GM23338 (cell line): ENCODE results near the gene OR7A10. TPM values are rescaled to one million over a fixed set of nuclear protein-coding genes. Genes with fewer than 3 reads are reported as not detected.
"Not testable (repeated sequence)": the region's sequence is repeated elsewhere in the genome, so short reads cannot be mapped to it uniquely, and the experiment has no call there.

ENCODE experiments used
- ATAC-seq: fragments of 200-7000 bp; cut with Tn5 transposase; 3 replicates; pipeline ENCODE4 v1.9.1; 2020
- DNase-seq: peaks from one replicate; pipeline ENCODE4 v3.0.0-alpha.2; 2015; ENCODE audit warnings: low spot score
- H2AFZ ChIP-seq: fragments of 200-600 bp; sonication (generic); 2 replicates; pipeline ENCODE4 v1.8.0; 2016; ENCODE audit warnings: antibody characterized with exemption, mild to moderate bottlenecking, moderate library complexity
- H3F3A ChIP-seq: fragments of 200-600 bp; sonication (generic); replicated peaks from 2 replicates; pipeline ENCODE4 v1.8.0; 2017; ENCODE audit warnings: antibody characterized with exemption, mixed run types, low read depth
- H3K27ac ChIP-seq: fragments of 200-600 bp; sonication (generic); 2 replicates; pipeline ENCODE4 v1.6.1; 2016; ENCODE audit warnings: low read depth
- H3K27me3 ChIP-seq: fragments of 200-600 bp; sonication (generic); 2 replicates; pipeline ENCODE4 v1.8.0; 2016; ENCODE audit warnings: mild to moderate bottlenecking, mixed run types, moderate library complexity; ENCODE audit not compliant: insufficient read depth
- H3K36me3 ChIP-seq: fragments of 200-600 bp; sonication (generic); 2 replicates; pipeline ENCODE4 v1.8.0; 2016; ENCODE audit warnings: mild to moderate bottlenecking; ENCODE audit not compliant: insufficient read depth
- H3K4me1 ChIP-seq: fragments of 200-600 bp; sonication (generic); 2 replicates; pipeline ENCODE4 v1.8.0; 2016; ENCODE audit warnings: mild to moderate bottlenecking, moderate library complexity; ENCODE audit not compliant: insufficient read depth
- H3K4me2 ChIP-seq: fragments of 200-600 bp; sonication (generic); 2 replicates; pipeline ENCODE4 v1.7.1; 2017; ENCODE audit warnings: mixed run types
- H3K4me3 ChIP-seq: fragments of 200-600 bp; sonication (generic); 2 replicates; pipeline ENCODE4 v1.6.1; 2016; ENCODE audit warnings: mixed run types
- H3K79me2 ChIP-seq: fragments of 200-600 bp; sonication (generic); replicated peaks from 2 replicates; pipeline ENCODE4 v1.8.0; 2017; ENCODE audit warnings: mild to moderate bottlenecking; ENCODE audit not compliant: insufficient read depth
- H3K9me2 ChIP-seq: fragments of 200-600 bp; sonication (generic); 2 replicates; pipeline ENCODE4 v1.8.0; 2017; ENCODE audit not compliant: insufficient read depth
- H4K20me1 ChIP-seq: fragments of 200-600 bp; sonication (generic); replicated peaks from 2 replicates; pipeline ENCODE4 v1.8.0; 2017; ENCODE audit warnings: mild to moderate bottlenecking; ENCODE audit not compliant: insufficient read depth
- H3K27ac Mint-ChIP-seq: 2 replicates; pipeline ENCODE4 v1.8.0; 2020; ENCODE audit warnings: inconsistent platforms, mild to moderate bottlenecking, moderate library complexity, mixed read lengths
- H3K27me3 Mint-ChIP-seq: 3 replicates; pipeline ENCODE4 v1.8.0; 2022; ENCODE audit warnings: low read depth, mild to moderate bottlenecking, moderate library complexity, mixed read lengths, inconsistent platforms; ENCODE audit not compliant: insufficient read depth, poor library complexity
- H3K36me3 Mint-ChIP-seq: 3 replicates; pipeline ENCODE4 v1.8.0; 2021; ENCODE audit warnings: low read depth, mild to moderate bottlenecking, inconsistent platforms, moderate library complexity, mixed read lengths
- H3K4me1 Mint-ChIP-seq: 3 replicates; pipeline ENCODE4 v1.8.0; 2020; ENCODE audit warnings: mild to moderate bottlenecking, inconsistent platforms, mixed read lengths
- H3K4me3 Mint-ChIP-seq: 3 replicates; pipeline ENCODE4 v1.8.0; 2021; ENCODE audit warnings: moderate library complexity, mild to moderate bottlenecking, inconsistent platforms, mixed read lengths
- H3K9me3 Mint-ChIP-seq: 3 replicates; pipeline ENCODE4 v1.8.0; 2020; ENCODE audit warnings: moderate library complexity, mild to moderate bottlenecking, inconsistent platforms, mixed read lengths
- CREB1 ChIP-seq: fragments of 250-450 bp; sonication (Bioruptor Pico); IDR thresholded peaks from 2 replicates; pipeline ENCODE4 v1.5.0; 2020; ENCODE audit warnings: low read depth, mild to moderate bottlenecking, moderate library complexity
- EZH2phosphoT487 ChIP-seq: fragments of 200-600 bp; sonication (generic); IDR thresholded peaks from one replicate; pipeline ENCODE4 v1.8.1; 2018; ENCODE audit warnings: antibody characterized with exemption; ENCODE audit not compliant: unreplicated experiment
- JUNB ChIP-seq: IDR thresholded peaks from one replicate; pipeline ENCODE4 v1.6.1; 2016; ENCODE audit warnings: antibody characterized with exemption; ENCODE audit not compliant: unreplicated experiment
- polyA plus RNA-seq: library from polyadenylated mRNA; unstranded; fragments of >200 nt; fragmentation: Nextera tagmentation; extraction: Ambion mirVana; gene quantifications from 2 replicates; pipeline ENCODE4 v1.2.1, GENCODE V29; 2016
- small RNA-seq: library from RNA; depleted of rRNA; stranded (forward); fragments of <200 nt; gene quantifications from one replicate; pipeline ENCODE3, GENCODE V24; 2014; ENCODE audit warnings: low replicate concordance
- total RNA-seq: library from RNA; depleted of rRNA; stranded (reverse); fragments of >200 nt; shearing (Covaris generic); gene quantifications from 2 replicates; pipeline ENCODE4 v1.2.3, GENCODE V29; 2014; rRNA removed
- TF ChIP-seq, protein P1 (sequence below): IDR thresholded peaks from one replicate; pipeline ENCODE4 v1.6.1; 2018; ENCODE audit warnings: antibody characterized with exemption; ENCODE audit not compliant: unreplicated experiment

Gene OR7A10
- total and polyA plus RNA-seq, 2 experiments from 2014 or later, result not detected

GRCh38 chr19:14795078-14795721 is 53.5 kb downstream of the OR7A10 start:
- H2AFZ ChIP-seq, result peak overlapping the region; percentile 78

GRCh38 chr19:14792250-14792649 is 56.5 kb downstream of the OR7A10 start:
- not testable (repeated sequence) for ATAC-seq, H3K27me3 Mint-ChIP-seq, H3K4me1 ChIP-seq, H3K4me1 Mint-ChIP-seq, DNase-seq, H3K36me3 ChIP-seq, H3K27me3 ChIP-seq, H3F3A ChIP-seq, H3K4me3 Mint-ChIP-seq, H3K4me3 ChIP-seq, H3K27ac ChIP-seq, H3K4me2 ChIP-seq, H3K27ac Mint-ChIP-seq, H3K79me2 ChIP-seq, H2AFZ ChIP-seq, H3K9me2 ChIP-seq, H4K20me1 ChIP-seq, H3K36me3 Mint-ChIP-seq
- peaks cover 29% of the 10 kb centered on the region for H3K9me3 Mint-ChIP-seq

More at GRCh38 chr19:14795078-14795721, 53.5 kb downstream of the OR7A10 start:
- DNase-seq (no peak), ATAC-seq (no peak)
- Mint-ChIP-seq H3K36me3 (no peaks in the 10 kb centered on the region), H3K4me3 (no peak overlapping the region), H3K27me3 (peaks cover 9% of the 10 kb centered on the region), H3K9me3 (peaks cover 53% of the 10 kb centered on the region), H3K4me1 (no peaks in the 10 kb centered on the region; the same call in 2 of the 3 replicates), H3K27ac (no peak overlapping the region)
- no peaks in the 10 kb centered on the region for H3F3A ChIP-seq
- TF ChIP-seq CREB1 (CRISPR knock-in tag), result no peak
- TF ChIP-seq EZH2phosphoT487, result no peak
- TF ChIP-seq JUNB, result no peak
- TF ChIP-seq, protein P1, sequence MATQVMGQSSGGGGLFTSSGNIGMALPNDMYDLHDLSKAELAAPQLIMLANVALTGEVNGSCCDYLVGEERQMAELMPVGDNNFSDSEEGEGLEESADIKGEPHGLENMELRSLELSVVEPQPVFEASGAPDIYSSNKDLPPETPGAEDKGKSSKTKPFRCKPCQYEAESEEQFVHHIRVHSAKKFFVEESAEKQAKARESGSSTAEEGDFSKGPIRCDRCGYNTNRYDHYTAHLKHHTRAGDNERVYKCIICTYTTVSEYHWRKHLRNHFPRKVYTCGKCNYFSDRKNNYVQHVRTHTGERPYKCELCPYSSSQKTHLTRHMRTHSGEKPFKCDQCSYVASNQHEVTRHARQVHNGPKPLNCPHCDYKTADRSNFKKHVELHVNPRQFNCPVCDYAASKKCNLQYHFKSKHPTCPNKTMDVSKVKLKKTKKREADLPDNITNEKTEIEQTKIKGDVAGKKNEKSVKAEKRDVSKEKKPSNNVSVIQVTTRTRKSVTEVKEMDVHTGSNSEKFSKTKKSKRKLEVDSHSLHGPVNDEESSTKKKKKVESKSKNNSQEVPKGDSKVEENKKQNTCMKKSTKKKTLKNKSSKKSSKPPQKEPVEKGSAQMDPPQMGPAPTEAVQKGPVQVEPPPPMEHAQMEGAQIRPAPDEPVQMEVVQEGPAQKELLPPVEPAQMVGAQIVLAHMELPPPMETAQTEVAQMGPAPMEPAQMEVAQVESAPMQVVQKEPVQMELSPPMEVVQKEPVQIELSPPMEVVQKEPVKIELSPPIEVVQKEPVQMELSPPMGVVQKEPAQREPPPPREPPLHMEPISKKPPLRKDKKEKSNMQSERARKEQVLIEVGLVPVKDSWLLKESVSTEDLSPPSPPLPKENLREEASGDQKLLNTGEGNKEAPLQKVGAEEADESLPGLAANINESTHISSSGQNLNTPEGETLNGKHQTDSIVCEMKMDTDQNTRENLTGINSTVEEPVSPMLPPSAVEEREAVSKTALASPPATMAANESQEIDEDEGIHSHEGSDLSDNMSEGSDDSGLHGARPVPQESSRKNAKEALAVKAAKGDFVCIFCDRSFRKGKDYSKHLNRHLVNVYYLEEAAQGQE, result peak; percentile 40
- H3K27ac ChIP-seq, result no peak overlapping the region
- no peaks in the 10 kb centered on the region for H3K79me2 ChIP-seq
- H3K27me3 ChIP-seq, result no peaks in the 10 kb centered on the region
- H3K36me3 ChIP-seq, result no peaks in the 10 kb centered on the region
- H3K9me2 ChIP-seq, result no peaks in the 10 kb centered on the region
- no peaks in the 10 kb centered on the region for H4K20me1 ChIP-seq
- H3K4me1 ChIP-seq, result no peaks in the 10 kb centered on the region
- no peak overlapping the region for H3K4me3 ChIP-seq
- no peak overlapping the region for H3K4me2 ChIP-seq

Small RNA genes within 50 kb of the gene (small RNA-seq; reads per million reads assigned to genes)
- 0.42 reads per million, percentile 28 among the genes with 10 or more reads in this experiment for gene AC005255.1
- not detected for gene OR7A18P

Other genes with a start within 250 kb of the OR7A10 start
- gene ADGRE3, start 174.1 kb downstream of the OR7A10 start, total RNA-seq, result not detected in 2 replicates
- not detected in 2 replicates for gene ADGRE3, start 174.1 kb downstream of the OR7A10 start, polyA plus RNA-seq
- gene ZNF333, start 158.9 kb downstream of the OR7A10 start, total RNA-seq, result 9.1 and 21.6 TPM in 2 replicates
- gene ZNF333, start 158.9 kb downstream of the OR7A10 start, polyA plus RNA-seq, result 4.3 and 7.2 TPM in 2 replicates
- 2.4 and 2.9 TPM in 2 replicates for gene ADGRE2, start 70.4 kb downstream of the OR7A10 start, total RNA-seq
- 2.3 and 2.4 TPM in 2 replicates for gene ADGRE2, start 70.4 kb downstream of the OR7A10 start, polyA plus RNA-seq
- not detected in 2 replicates for gene OR7A5, start 13.7 kb downstream of the OR7A10 start, total RNA-seq
- not detected in 2 replicates for gene OR7A5, start 13.7 kb downstream of the OR7A10 start, polyA plus RNA-seq
- not detected in 2 replicates for gene OR7C1, start 13.7 kb downstream of the OR7A10 start, total RNA-seq
- 0.03 TPM in 2 replicates for gene OR7C1, start 13.7 kb downstream of the OR7A10 start, polyA plus RNA-seq
- gene OR7A17, start 37.2 kb upstream of the OR7A10 start, total RNA-seq, result not detected in 2 replicates
- gene OR7A17, start 37.2 kb upstream of the OR7A10 start, polyA plus RNA-seq, result not detected in 2 replicates
- not detected in 2 replicates for gene OR7C2, start 92.6 kb upstream of the OR7A10 start, total RNA-seq
- gene OR7C2, start 92.6 kb upstream of the OR7A10 start, polyA plus RNA-seq, result not detected in 2 replicates
- gene SLC1A6, start 130.9 kb upstream of the OR7A10 start, total RNA-seq, result 18.5 and 37.3 TPM in 2 replicates
- gene SLC1A6, start 130.9 kb upstream of the OR7A10 start, polyA plus RNA-seq, result 10.1 and 12.6 TPM in 2 replicates
- not detected in 2 replicates for gene CASP14, start 200.6 kb upstream of the OR7A10 start, total RNA-seq
- not detected in 2 replicates for gene CASP14, start 200.6 kb upstream of the OR7A10 start, polyA plus RNA-seq
- not detected in 2 replicates for gene OR1I1, start 233.3 kb upstream of the OR7A10 start, total RNA-seq
- gene OR1I1, start 233.3 kb upstream of the OR7A10 start, polyA plus RNA-seq, result not detected in 2 replicates